HepG2 (cell line): ENCODE results near the gene SPHK2. TPM values are rescaled to one million over a fixed set of nuclear protein-coding genes. Genes with fewer than 3 reads are reported as not detected.

Experiments used
- ATF7 ChIP-seq, 2 experiments: fragments of 450-650 bp in 1 of 2; sonication (generic) in 1 of 2; formaldehyde crosslinking in 1 of 2; IDR thresholded peaks; 2 replicates each; pipeline versions ENCODE4 v1.4.0 to v1.6.1; 2016 to 2020; ENCODE audit warnings: antibody characterized with exemption in 1 of 2, mild to moderate bottlenecking in 1 of 2, missing genetic modification reagents in 1 of 2
- ETV6 ChIP-seq: sonication (generic); formaldehyde crosslinking; conservative IDR thresholded peaks from 2 replicates; pipeline ENCODE4 v1.4.0; 2020; ENCODE audit warnings: missing genetic modification reagents
- FOXJ3 ChIP-seq: sonication (generic); formaldehyde crosslinking; IDR thresholded peaks from 2 replicates; pipeline ENCODE4 v1.4.0; 2020; ENCODE audit warnings: missing genetic modification reagents, mild to moderate bottlenecking, borderline replicate concordance
- JUND ChIP-seq: sonication (generic); formaldehyde crosslinking; IDR thresholded peaks from 2 replicates; pipeline ENCODE4 v1.8.0; 2022; ENCODE audit warnings: mild to moderate bottlenecking, missing genetic modification reagents
- KIAA2018 ChIP-seq: sonication (generic); formaldehyde crosslinking; IDR thresholded peaks from 2 replicates; pipeline ENCODE4 v1.5.0; 2020; ENCODE audit warnings: mild to moderate bottlenecking, missing genetic modification reagents, borderline replicate concordance
- PHF5A ChIP-seq: IDR thresholded peaks from one replicate; pipeline ENCODE4 v1.6.1; 2018; ENCODE audit warnings: low read depth, missing genetic modification reagents; ENCODE audit not compliant: unreplicated experiment
- PRMT3 ChIP-seq: sonication (generic); formaldehyde crosslinking; IDR thresholded peaks from 2 replicates; pipeline ENCODE4 v1.8.1; 2022; ENCODE audit warnings: low read depth, mild to moderate bottlenecking, moderate library complexity, missing genetic modification reagents, borderline replicate concordance
- RFX5 ChIP-seq: IDR thresholded peaks from 2 replicates; pipeline ENCODE4 v1.6.1; 2011; ENCODE audit warnings: low read depth, low read length, improper control_type of control experiment
- RNF2 ChIP-seq: fragments of 450-650 bp; conservative IDR thresholded peaks from 2 replicates; pipeline ENCODE4 v1.6.1; 2016; ENCODE audit warnings: low read depth
- SP2 ChIP-seq: sonication (generic); formaldehyde crosslinking; IDR thresholded peaks from 2 replicates; pipeline ENCODE4 v1.5.1; 2020; ENCODE audit warnings: mild to moderate bottlenecking, missing genetic modification reagents
- TEAD2 ChIP-seq: sonication (generic); formaldehyde crosslinking; IDR thresholded peaks from 2 replicates; pipeline ENCODE4 v1.9.0; 2021; ENCODE audit warnings: missing genetic modification reagents
- XBP1 ChIP-seq: sonication (generic); formaldehyde crosslinking; IDR thresholded peaks from 2 replicates; pipeline ENCODE4 v1.5.0; 2020; ENCODE audit warnings: missing genetic modification reagents
- ZNF282 ChIP-seq: fragments of 450-650 bp; IDR thresholded peaks from 2 replicates; pipeline ENCODE4 v1.6.1; 2018; ENCODE audit not compliant: partially characterized antibody
- ZNF3 ChIP-seq: IDR thresholded peaks from 2 replicates; pipeline ENCODE4 v1.7.0; 2017; ENCODE audit warnings: inconsistent platforms
- ZNF335 ChIP-seq: sonication (generic); formaldehyde crosslinking; IDR thresholded peaks from 2 replicates; pipeline ENCODE4 v1.4.0; 2020; ENCODE audit warnings: missing genetic modification reagents
- ZNF33A ChIP-seq: sonication (generic); formaldehyde crosslinking; IDR thresholded peaks from 2 replicates; pipeline ENCODE4 v1.5.1; 2020; ENCODE audit warnings: missing genetic modification reagents, mild to moderate bottlenecking, moderate library complexity, borderline replicate concordance
- ZNF598 ChIP-seq: sonication (generic); formaldehyde crosslinking; IDR thresholded peaks from 2 replicates; pipeline ENCODE4 v1.5.1; 2020; ENCODE audit warnings: mild to moderate bottlenecking, missing genetic modification reagents, borderline replicate concordance
- polyA plus RNA-seq, 8 experiments: library from polyadenylated mRNA; depleted of rRNA in 3 of 8; stranded (reverse) in 7 of 8; unstranded in 1 of 8; fragments of >200 nt; fragmentation: Illumina TruSeq in 4 of 8; extraction: Trizol in 4 of 8; gene quantifications; 2 replicates each; pipeline versions ENCODE4 v1.2.1 to v1.2.3, GENCODE V29; 2011 to 2016; ENCODE audit warnings: low read depth in 4 of 8, missing spikeins in 1 of 8, mixed read lengths in 1 of 8; ENCODE audit not compliant: insufficient read depth in 1 of 8
- total RNA-seq, 5 experiments: library from RNA; depleted of rRNA; stranded (reverse); fragments of >200 nt; fragmentation: Illumina TruSeq; extraction: Trizol; gene quantifications; 2 replicates each; pipeline ENCODE4 v1.2.3, GENCODE V29; 2016; ENCODE audit warnings: low read depth in 1 of 5
- TF ChIP-seq, protein P1 (sequence below): IDR thresholded peaks from 2 replicates; pipeline ENCODE4 v1.6.1; 2016; ENCODE audit warnings: mild to moderate bottlenecking
- TF ChIP-seq, protein P2 (sequence below): sonication (generic); formaldehyde crosslinking; IDR thresholded peaks from 2 replicates; pipeline ENCODE4 v1.5.0; 2020; ENCODE audit warnings: missing genetic modification reagents

The SPHK2 gene
- total and polyA plus RNA-seq, 2 of the 13 experiments (the other 11 are each of a cell fraction or from before 2014, with no cell fraction given), result 2.9 to 14.4 TPM

DNA sequence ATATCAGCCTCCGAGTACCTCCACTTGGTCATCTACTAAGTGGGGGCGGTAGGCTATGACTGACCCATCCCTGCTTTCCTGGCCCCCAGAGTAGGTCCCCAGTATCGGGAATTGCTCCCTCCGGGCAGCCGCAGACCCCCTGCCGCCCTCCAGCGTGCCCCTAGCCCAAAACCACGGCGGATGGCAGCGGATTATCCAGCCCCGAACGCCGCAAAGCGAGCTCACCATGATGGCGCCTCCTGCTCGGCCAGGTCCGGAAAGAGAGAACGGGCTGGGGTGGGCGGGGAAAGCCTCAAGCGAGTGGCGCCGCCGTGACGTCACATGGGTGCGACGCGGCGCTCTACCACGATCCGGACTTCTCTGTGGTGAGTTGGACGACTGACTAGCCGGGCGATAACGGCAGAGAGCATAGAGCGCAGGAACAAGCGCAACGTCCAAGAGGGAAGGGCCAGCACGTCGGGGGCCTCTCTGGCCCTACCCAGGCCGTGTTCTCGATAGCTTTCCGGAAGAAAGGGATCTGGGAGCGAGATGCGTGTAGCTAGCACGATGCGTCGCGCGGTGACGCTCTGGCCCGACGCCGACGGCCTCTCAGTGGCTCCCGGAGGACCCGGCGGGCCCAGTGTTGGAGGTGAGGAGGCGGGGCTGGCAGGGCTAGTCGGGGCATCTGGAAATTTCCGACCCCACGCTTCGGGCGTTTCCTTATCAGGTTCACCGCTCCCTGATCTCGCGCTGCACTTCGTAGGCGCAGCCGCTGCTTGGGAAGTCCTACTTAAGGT lies at the start of gene SPHK2, which contains the start of gene RPL18 (continued):
- TF ChIP-seq TEAD2 (CRISPR knock-in tag) (no peak), FOXJ3 (CRISPR knock-in tag) (peak; percentile 56; the same call in 1 of the 2 replicates), XBP1 (no peak), ZNF598 (CRISPR knock-in tag) (peak; percentile 94), RFX5 (peak; percentile 75; the same call in 1 of the 2 replicates), KIAA2018 (CRISPR knock-in tag) (peak; percentile 82; the same call in 1 of the 2 replicates), ZNF33A (CRISPR knock-in tag) (0 out of 2 replicates have a peak, but pooled peaks have one; percentile 96), ZNF335 (CRISPR knock-in tag) (peak; percentile 90), PHF5A (CRISPR knock-in tag) (peak; percentile 94), PRMT3 (CRISPR knock-in tag) (no peak; the same call in 1 of the 2 replicates), SP2 (CRISPR knock-in tag) (peak; percentile 71; the same call in 1 of the 2 replicates), ATF7 (IDR thresholded peaks at IDR 0.05) (peak; percentile 73), ATF7 (CRISPR knock-in tag; IDR thresholded peaks at IDR 0.05) (peak; percentile 93), RNF2 (0 out of 2 replicates have a peak, but pooled peaks have one; percentile 48), ZNF3 (CRISPR knock-in tag) (peak; percentile 57), ETV6 (CRISPR knock-in tag) (peak; percentile 70), ZNF282 (no peak), JUND (CRISPR knock-in tag) (peak; percentile 83; the same call in 1 of the 2 replicates)
- TF ChIP-seq, protein P1, sequence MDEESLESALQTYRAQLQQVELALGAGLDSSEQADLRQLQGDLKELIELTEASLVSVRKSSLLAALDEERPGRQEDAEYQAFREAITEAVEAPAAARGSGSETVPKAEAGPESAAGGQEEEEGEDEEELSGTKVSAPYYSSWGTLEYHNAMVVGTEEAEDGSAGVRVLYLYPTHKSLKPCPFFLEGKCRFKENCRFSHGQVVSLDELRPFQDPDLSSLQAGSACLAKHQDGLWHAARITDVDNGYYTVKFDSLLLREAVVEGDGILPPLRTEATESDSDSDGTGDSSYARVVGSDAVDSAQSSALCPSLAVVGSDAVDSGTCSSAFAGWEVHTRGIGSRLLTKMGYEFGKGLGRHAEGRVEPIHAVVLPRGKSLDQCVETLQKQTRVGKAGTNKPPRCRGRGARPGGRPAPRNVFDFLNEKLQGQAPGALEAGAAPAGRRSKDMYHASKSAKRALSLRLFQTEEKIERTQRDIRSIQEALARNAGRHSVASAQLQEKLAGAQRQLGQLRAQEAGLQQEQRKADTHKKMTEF (CRISPR knock-in tag), result peak; percentile 99
- TF ChIP-seq, protein P2, sequence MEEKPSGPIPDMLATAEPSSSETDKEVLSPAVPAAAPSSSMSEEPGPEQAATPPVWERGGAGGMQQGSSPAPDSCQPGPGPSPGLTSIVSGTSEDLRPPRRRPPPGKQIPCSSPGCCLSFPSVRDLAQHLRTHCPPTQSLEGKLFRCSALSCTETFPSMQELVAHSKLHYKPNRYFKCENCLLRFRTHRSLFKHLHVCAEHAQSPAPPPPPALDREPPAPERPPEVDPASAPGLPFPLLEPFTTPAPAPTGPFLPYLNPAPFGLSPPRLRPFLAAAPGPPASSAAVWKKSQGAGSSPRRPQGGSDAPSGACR (CRISPR knock-in tag), result peak; percentile 95
